ENCODE results near the gene PDCD2. TPM values are rescaled to one million over a fixed set of nuclear protein-coding genes. Genes with fewer than 3 reads are reported as not detected.
A peak's percentile ranks its signal among the peaks of the same experiment; 100 is the strongest.

Gene PDCD2
- total and polyA plus RNA-seq, 9 of the 15 experiments (the other 6 are each of a cell fraction or from before 2014, with no cell fraction given): 67.3 to 430 (median 318) TPM

DNA sequence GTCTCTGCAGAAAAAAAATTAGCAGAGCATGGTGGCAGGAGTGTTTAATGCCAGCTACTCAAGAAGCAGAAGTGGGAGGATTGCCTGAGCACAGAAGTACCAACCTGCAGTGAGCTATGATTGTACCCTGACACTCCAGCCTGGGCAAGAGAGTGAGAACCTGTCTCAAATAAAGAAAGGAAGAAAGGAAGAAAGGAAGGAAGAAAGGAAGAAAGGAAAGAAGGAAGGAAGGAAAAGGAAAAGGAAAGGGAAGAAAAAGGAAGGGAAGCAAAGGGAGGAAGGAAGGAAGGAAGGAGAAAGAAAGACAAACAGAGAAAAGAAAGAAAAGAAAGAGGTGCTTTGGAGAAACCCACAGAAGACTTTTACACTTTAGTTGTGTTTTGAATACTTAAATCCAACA, 12.8 kb upstream of the PDCD2 start (continued):
- TF ChIP-seq NONO (IDR thresholded peaks at IDR 0.05; ENCODE audit: low read depth in 2 of 2, low read length in 1 of 2): no peak
- no peak for TF ChIP-seq HCFC1 (IDR thresholded peaks at IDR 0.05; ENCODE audit: low read depth, low read length)
- no peak for TF ChIP-seq CAMTA2 (CRISPR knock-in tag; conservative IDR thresholded peaks at IDR 0.05)
- TF ChIP-seq POU5F1 (IDR thresholded peaks at IDR 0.05; ENCODE audit: borderline replicate concordance, low read depth, low read length, partially characterized antibody): no peak
- no peak for TF ChIP-seq OTX1 (CRISPR knock-in tag; IDR thresholded peaks at IDR 0.05)
- TF ChIP-seq ZEB2 (IDR thresholded peaks at IDR 0.05): no peak
- TF ChIP-seq, protein P1, sequence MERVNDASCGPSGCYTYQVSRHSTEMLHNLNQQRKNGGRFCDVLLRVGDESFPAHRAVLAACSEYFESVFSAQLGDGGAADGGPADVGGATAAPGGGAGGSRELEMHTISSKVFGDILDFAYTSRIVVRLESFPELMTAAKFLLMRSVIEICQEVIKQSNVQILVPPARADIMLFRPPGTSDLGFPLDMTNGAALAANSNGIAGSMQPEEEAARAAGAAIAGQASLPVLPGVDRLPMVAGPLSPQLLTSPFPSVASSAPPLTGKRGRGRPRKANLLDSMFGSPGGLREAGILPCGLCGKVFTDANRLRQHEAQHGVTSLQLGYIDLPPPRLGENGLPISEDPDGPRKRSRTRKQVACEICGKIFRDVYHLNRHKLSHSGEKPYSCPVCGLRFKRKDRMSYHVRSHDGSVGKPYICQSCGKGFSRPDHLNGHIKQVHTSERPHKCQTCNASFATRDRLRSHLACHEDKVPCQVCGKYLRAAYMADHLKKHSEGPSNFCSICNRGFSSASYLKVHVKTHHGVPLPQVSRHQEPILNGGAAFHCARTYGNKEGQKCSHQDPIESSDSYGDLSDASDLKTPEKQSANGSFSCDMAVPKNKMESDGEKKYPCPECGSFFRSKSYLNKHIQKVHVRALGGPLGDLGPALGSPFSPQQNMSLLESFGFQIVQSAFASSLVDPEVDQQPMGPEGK (CRISPR knock-in tag; IDR thresholded peaks at IDR 0.05; ENCODE audit: borderline replicate concordance): no peak
- no peak for TF ChIP-seq ZNF274 (IDR thresholded peaks at IDR 0.05; ENCODE audit: borderline replicate concordance, low read depth, low read length)
- no peak for TF ChIP-seq ZNF133 (CRISPR knock-in tag; IDR thresholded peaks at IDR 0.05)
- TF ChIP-seq SP2 (IDR thresholded peaks at IDR 0.05; ENCODE audit: extremely low read depth, low read depth, low read length, poor library complexity, severe bottlenecking): no peak
- TF ChIP-seq, protein P2, sequence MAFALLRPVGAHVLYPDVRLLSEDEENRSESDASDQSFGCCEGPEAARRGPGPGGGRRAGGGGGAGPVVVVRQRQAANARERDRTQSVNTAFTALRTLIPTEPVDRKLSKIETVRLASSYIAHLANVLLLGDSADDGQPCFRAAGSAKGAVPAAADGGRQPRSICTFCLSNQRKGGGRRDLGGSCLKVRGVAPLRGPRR (CRISPR knock-in tag; IDR thresholded peaks at IDR 0.05): no peak
- no peak for TF ChIP-seq SREBF2 (CRISPR knock-in tag; IDR thresholded peaks at IDR 0.05)
- no peak for TF ChIP-seq HEY1 (CRISPR knock-in tag; IDR thresholded peaks at IDR 0.05; ENCODE audit: borderline replicate concordance)
- TF ChIP-seq BHLHE40 (IDR thresholded peaks at IDR 0.05; ENCODE audit: low read length): no peak
- no peak for TF ChIP-seq BCOR (IDR thresholded peaks at IDR 0.05)
- peak; percentile 63; the same call in 1 of the 2 replicates for TF ChIP-seq MCM3 (IDR thresholded peaks at IDR 0.05)
- TF ChIP-seq NBN (IDR thresholded peaks at IDR 0.05; ENCODE audit: low read depth): no peak
- TF ChIP-seq, protein P3, sequence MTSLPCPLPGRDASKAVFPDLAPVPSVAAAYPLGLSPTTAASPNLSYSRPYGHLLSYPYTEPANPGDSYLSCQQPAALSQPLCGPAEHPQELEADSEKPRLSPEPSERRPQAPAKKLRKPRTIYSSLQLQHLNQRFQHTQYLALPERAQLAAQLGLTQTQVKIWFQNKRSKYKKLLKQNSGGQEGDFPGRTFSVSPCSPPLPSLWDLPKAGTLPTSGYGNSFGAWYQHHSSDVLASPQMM (CRISPR knock-in tag; IDR thresholded peaks at IDR 0.05): no peak
- TF ChIP-seq NCOA1 (IDR thresholded peaks at IDR 0.05; ENCODE audit: low read depth): no peak
- TF ChIP-seq, protein P4, sequence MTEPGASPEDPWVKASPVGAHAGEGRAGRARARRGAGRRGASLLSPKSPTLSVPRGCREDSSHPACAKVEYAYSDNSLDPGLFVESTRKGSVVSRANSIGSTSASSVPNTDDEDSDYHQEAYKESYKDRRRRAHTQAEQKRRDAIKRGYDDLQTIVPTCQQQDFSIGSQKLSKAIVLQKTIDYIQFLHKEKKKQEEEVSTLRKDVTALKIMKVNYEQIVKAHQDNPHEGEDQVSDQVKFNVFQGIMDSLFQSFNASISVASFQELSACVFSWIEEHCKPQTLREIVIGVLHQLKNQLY (CRISPR knock-in tag; conservative IDR thresholded peaks at IDR 0.05): no peak
- no peak for TF ChIP-seq RBM15 (IDR thresholded peaks at IDR 0.05; ENCODE audit: insufficient read depth, low read length)
- TF ChIP-seq, protein P5, sequence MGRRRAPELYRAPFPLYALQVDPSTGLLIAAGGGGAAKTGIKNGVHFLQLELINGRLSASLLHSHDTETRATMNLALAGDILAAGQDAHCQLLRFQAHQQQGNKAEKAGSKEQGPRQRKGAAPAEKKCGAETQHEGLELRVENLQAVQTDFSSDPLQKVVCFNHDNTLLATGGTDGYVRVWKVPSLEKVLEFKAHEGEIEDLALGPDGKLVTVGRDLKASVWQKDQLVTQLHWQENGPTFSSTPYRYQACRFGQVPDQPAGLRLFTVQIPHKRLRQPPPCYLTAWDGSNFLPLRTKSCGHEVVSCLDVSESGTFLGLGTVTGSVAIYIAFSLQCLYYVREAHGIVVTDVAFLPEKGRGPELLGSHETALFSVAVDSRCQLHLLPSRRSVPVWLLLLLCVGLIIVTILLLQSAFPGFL (CRISPR knock-in tag; IDR thresholded peaks at IDR 0.05): no peak
- no peak for TF ChIP-seq DDX20 (tag; IDR thresholded peaks at IDR 0.05; ENCODE audit: low read depth)
- TF ChIP-seq, protein P6, sequence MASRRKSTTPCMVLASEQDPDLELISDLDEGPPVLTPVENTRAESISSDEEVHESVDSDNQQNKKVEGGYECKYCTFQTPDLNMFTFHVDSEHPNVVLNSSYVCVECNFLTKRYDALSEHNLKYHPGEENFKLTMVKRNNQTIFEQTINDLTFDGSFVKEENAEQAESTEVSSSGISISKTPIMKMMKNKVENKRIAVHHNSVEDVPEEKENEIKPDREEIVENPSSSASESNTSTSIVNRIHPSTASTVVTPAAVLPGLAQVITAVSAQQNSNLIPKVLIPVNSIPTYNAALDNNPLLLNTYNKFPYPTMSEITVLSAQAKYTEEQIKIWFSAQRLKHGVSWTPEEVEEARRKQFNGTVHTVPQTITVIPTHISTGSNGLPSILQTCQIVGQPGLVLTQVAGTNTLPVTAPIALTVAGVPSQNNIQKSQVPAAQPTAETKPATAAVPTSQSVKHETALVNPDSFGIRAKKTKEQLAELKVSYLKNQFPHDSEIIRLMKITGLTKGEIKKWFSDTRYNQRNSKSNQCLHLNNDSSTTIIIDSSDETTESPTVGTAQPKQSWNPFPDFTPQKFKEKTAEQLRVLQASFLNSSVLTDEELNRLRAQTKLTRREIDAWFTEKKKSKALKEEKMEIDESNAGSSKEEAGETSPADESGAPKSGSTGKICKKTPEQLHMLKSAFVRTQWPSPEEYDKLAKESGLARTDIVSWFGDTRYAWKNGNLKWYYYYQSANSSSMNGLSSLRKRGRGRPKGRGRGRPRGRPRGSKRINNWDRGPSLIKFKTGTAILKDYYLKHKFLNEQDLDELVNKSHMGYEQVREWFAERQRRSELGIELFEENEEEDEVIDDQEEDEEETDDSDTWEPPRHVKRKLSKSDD (conservative IDR thresholded peaks at IDR 0.05; ENCODE audit: low read length): no peak

Measured in K562 (cell line).